Mesothelial cell of epicardium (in vitro differentiated cells): Measurements from ENCODE around the gene NATD1. TPM values are rescaled to one million over a fixed set of nuclear protein-coding genes. Genes with fewer than 3 reads are reported as not detected.

Experiments
- DNase-seq, 2 experiments: peaks; one replicate each; pipeline ENCODE4 v3.0.0; 2021; ENCODE audit warnings: low spot score in 2 of 2; ENCODE audit not compliant: unreplicated experiment in 2 of 2
- H3K27ac Mint-ChIP-seq: 2 replicates; pipeline ENCODE4 v1.8.0; 2021; ENCODE audit warnings: mixed read lengths
- H3K27me3 Mint-ChIP-seq: 2 replicates; pipeline ENCODE4 v1.8.0; 2021; ENCODE audit warnings: low read depth, mixed read lengths
- H3K36me3 Mint-ChIP-seq: 2 replicates; pipeline ENCODE4 v1.8.0; 2021; ENCODE audit warnings: mixed read lengths
- H3K4me1 Mint-ChIP-seq: 2 replicates; pipeline ENCODE4 v1.8.0; 2021; ENCODE audit warnings: mixed read lengths
- H3K4me3 Mint-ChIP-seq: 2 replicates; pipeline ENCODE4 v1.8.0; 2021; ENCODE audit warnings: mild to moderate bottlenecking, moderate library complexity, mixed read lengths
- H3K9me3 Mint-ChIP-seq: 2 replicates; pipeline ENCODE4 v1.8.0; 2021; ENCODE audit warnings: mixed read lengths
- CTCF ChIP-seq: fragments of 200-600 bp; sonication (generic); IDR thresholded peaks from one replicate; pipeline ENCODE4 v1.5.0; 2021; ENCODE audit warnings: antibody characterized with exemption; ENCODE audit not compliant: unreplicated experiment
- total RNA-seq: library from RNA; stranded (reverse); gene quantifications from 3 replicates; pipeline ENCODE4 v1.2.1, GENCODE V29; 2021

NATD1 gene
- total RNA-seq, 1 donor from 2014 or later: 12.7 TPM

GRCh38 chr17:21215935-21216334, 37.3 kb downstream of the NATD1 start:
- no peak for DNase-seq
- peak overlapping the region; percentile 36 for H3K27ac Mint-ChIP-seq
- no peaks in the 10 kb centered on the region for H3K36me3 Mint-ChIP-seq
- H3K4me1 Mint-ChIP-seq: peaks cover 35% of the 10 kb centered on the region
- no peaks in the 10 kb centered on the region for H3K9me3 Mint-ChIP-seq
- no peak for TF ChIP-seq CTCF
- peak overlapping the region; percentile 92 for H3K4me3 Mint-ChIP-seq
- no peaks in the 10 kb centered on the region for H3K27me3 Mint-ChIP-seq

GRCh38 chr17:21214777-21215541, 38.3 kb downstream of the NATD1 start:
- Mint-ChIP-seq H3K9me3 (no peaks in the 10 kb centered on the region), H3K27ac (peak overlapping the region; percentile 88), H3K4me3 (peak overlapping the region; percentile 92), H3K27me3 (no peaks in the 10 kb centered on the region), H3K36me3 (no peaks in the 10 kb centered on the region), H3K4me1 (peaks cover 35% of the 10 kb centered on the region)
- peak in 1 of 2 experiments; percentile 50 for DNase-seq
- TF ChIP-seq CTCF: no peak

- no peaks in the 10 kb centered on the region for H3K27me3 Mint-ChIP-seq
- TF ChIP-seq CTCF: no peak
- peak within 1 kb of the TSS; percentile 92 for H3K4me3 Mint-ChIP-seq
- no peaks in the 10 kb centered on the region for H3K9me3 Mint-ChIP-seq
- peak; percentile 90 to 96 for DNase-seq
- H3K36me3 Mint-ChIP-seq: no peaks in the 10 kb centered on the region
- H3K4me1 Mint-ChIP-seq: peaks cover 35% of the 10 kb centered on the region
- peak within 1 kb of the TSS; percentile 98 for H3K27ac Mint-ChIP-seq
Measured at GRCh38 chr17:21214015-21214776, 39.0 kb downstream of the NATD1 start, which contains the start of gene TMEM11. Gene TMEM11, minus strand, starts transcription at chr17:21214161. Its CDS starts 9 bp downstream, at chr17:21214152.

GRCh38 chr17:21213638-21214014, 39.6 kb downstream of the NATD1 start:
- Mint-ChIP-seq H3K9me3 (no peaks in the 10 kb centered on the region), H3K27ac (peak overlapping the region; percentile 98), H3K27me3 (no peaks in the 10 kb centered on the region), H3K36me3 (peaks cover under 1% of the 10 kb centered on the region), H3K4me1 (peaks cover 35% of the 10 kb centered on the region), H3K4me3 (peak overlapping the region; percentile 92)
- DNase-seq: no peak
- TF ChIP-seq CTCF: no peak

- peak overlapping the region; percentile 98 for H3K27ac Mint-ChIP-seq
- TF ChIP-seq CTCF: no peak
- H3K27me3 Mint-ChIP-seq: no peaks in the 10 kb centered on the region
- DNase-seq: no peak
- no peaks in the 10 kb centered on the region for H3K9me3 Mint-ChIP-seq
- H3K4me1 Mint-ChIP-seq: peaks cover 35% of the 10 kb centered on the region
- H3K4me3 Mint-ChIP-seq: peak overlapping the region; percentile 92
- H3K36me3 Mint-ChIP-seq: peaks cover 3% of the 10 kb centered on the region
Measured at GRCh38 chr17:21212826-21213637, 40.2 kb downstream of the NATD1 start.
